CD4-positive, alpha-beta T cell treated with Interleukin-15 for 1 hour (primary cell): ENCODE measurements around the gene ALDH3B1.
"Not testable (repeated sequence)": the region's sequence is repeated elsewhere in the genome, so short reads cannot be mapped to it uniquely, and the experiment has no call there.

ENCODE experiments used
- DNase-seq: peaks from one replicate; pipeline ENCODE4 v3.0.0-alpha.2; 2020

Gene ALDH3B1

DNA sequence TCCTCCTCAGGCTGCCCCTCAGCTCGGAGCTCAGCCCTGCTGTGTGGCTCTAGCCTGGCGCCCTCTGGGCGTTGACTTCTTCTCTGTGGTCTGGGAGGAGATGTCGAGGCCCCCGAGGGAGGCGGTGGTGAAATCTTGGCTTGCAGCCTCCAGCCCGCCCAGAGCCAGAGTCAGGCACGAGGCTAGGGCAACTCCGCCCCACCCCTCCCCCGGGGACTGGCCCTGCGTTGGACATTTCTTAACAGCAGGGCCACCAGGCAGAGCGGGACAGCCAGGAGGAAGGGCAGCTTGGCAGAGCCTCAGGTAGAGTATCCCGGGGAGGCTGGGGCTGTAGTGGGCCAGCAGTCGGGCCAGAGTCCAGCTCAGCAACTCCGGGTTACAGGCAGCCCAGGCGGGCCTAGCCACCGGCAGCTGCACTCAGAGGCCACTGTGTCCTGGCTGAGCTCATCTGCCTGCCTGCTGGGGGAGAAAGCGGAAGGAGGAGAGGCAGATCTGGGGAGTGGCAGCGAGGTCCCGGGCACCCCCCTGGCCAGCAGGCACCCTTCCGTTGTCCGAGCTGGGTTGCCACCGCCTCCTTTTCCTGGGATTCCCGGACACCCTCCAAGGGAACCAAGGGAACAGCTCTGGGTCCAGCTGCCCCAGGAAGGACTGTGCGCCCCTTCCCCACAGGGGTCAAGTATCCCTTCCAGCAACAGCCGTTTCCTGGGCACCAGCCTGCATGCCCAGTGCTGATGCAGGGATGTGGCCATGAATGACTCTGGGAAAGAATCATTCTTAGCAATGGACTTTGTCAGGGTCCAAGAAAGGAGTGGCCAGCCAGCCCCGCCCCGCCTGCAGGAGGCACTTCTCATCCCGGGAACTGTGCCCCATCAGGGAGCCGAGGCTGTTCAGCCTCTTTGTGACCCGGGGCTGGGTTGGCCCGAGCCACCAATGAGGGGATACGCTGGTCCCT is at the start of gene ALDH3B1:
TSS of gene ALDH3B1 (plus strand) at position 238 of the 952 bp plus-strand sequence. CDS start 4,971 bp downstream, outside the sequence.
- peak; percentile 75 for DNase-seq

- DNase-seq, result not testable (repeated sequence)
Observed at GRCh38 chr11:67963217-67963616, 46.9 kb upstream of the ALDH3B1 start.

- DNase-seq, result not testable (repeated sequence)
Observed at GRCh38 chr11:67963879-67964278, 46.2 kb upstream of the ALDH3B1 start.

DNA sequence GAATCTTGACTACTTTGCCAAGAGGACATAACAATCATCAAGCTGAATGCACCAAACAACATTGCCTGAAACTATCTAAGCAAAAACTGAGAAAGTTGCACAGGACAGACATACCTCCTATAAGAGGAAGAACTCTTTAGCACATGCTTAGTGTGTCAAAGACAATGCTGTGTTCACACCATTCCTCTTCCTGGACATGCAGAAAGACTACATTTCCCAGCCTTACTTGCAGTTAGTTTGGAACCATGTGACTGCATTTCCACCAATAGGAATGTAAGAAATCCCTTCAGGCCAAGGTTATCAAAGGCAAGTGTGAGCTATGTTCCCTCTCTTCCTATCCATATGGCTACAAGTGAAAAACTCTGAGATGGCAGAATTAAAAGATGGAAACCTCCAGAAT is 45.4 kb upstream of the ALDH3B1 start:
- DNase-seq, result not testable (repeated sequence)

- DNase-seq, result not testable (repeated sequence)
Observed at GRCh38 chr11:67965830-67966348, 44.2 kb upstream of the ALDH3B1 start.

DNA sequence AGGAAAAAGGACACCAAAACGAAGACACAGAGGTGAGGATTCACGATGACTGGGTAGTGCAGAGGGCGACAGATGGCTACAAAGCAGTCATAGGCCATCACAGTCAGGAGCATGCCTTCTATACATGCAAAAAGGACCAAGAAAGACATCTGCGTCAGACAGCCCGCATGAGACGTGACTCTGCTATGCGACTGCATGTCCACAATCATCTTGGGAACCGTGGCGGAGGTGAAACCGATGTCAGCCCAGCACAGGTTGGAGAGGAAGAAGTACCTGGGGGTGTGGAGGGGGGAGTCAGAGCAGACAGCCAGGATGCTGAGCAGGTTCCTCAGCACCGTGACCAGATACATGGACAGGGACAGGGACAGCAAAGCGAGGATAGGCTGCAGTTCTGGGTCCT is 35.4 kb upstream of the ALDH3B1 start:
- not testable (repeated sequence) for DNase-seq

DNA sequence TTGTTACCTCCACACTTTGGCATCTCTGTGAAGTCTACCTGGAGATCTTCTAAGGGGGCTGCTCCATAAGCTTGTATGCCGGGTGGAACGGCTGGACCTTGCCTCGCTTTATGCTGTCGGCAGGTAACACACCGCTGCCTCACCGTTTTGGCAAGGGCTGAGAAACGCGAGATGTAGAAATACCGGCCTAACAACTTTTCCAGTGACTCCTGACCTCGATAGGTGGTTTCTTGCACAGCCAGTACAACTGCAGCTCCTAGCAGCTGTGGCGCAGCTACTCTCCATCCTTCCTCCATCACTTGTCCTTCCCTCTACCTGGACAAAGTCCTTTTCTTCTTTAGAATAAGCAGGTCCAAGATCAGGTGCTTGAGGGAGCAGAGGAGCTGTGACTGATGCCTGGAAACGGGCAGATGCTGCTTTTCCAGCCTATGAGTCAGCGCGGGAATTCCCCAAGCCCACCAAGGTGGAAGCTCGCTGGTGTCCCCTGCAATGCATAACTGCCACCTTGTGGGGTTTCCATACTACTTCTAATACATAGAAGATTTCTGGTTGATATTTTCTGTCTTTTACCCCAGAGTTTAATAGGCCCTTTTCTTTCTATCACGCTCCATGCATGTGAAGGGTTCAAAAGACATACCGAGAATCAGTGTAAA is 31.2 kb upstream of the ALDH3B1 start:
- not testable (repeated sequence) for DNase-seq

DNA sequence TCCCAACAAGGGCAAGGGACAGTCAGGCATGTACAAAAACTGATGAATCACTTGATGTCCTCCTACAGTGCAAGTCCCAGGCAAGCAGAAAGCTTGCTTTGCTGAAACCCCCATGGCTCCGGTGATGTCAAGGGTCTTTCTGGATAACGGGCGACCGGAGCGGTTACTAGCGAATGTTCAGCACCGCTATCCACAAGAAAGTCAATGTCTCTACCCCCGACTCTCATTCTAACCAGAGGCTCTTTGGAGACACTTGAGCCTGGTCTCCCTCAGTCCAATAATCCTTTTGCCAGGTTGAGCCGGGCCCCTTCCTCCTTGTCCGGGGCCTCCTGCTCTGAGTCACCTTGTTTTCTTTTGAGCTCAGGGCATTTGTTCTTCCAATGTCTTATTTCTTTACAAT is 28.9 kb upstream of the ALDH3B1 start:
- not testable (repeated sequence) for DNase-seq

- DNase-seq, result not testable (repeated sequence)
Observed at GRCh38 chr11:67982255-67982857, 27.8 kb upstream of the ALDH3B1 start.

DNA sequence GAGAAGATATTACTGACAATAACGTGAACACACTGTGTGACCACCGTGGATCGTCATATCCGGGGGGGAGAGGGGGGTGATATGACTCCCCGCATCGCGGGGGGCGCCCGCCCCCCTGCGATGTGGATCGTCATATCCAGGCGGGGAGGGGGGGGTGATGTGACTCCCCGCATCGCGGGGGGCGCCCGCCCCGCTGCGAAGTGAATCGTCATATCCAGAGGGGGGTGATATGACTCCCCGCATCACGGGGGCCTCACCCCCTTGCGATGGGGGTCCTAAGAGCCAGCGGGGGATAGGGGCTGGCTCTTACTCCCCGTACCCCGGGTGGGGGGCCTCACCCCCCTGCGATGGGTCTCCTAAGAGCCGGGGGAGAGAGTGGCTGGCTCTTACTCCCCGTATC is 26.2 kb upstream of the ALDH3B1 start:
- no peak for DNase-seq

DNA sequence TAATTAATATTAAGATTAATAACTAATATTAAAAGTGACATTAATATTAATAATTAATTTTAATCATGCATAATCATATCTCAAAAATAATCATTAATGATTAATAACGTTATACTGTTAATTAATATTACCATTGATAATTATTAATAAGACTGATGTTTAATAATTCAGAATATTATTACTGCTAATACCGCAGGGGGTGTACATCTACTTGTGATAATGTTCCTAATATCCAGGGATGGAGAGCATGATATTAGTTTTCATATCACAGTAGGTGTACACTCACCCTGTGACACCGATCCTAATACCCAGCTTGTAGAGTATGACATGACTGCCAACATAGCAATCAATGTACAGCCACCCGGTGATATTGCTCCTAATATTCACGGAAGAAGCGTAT is 24.8 kb upstream of the ALDH3B1 start:
- not testable (repeated sequence) for DNase-seq

DNA sequence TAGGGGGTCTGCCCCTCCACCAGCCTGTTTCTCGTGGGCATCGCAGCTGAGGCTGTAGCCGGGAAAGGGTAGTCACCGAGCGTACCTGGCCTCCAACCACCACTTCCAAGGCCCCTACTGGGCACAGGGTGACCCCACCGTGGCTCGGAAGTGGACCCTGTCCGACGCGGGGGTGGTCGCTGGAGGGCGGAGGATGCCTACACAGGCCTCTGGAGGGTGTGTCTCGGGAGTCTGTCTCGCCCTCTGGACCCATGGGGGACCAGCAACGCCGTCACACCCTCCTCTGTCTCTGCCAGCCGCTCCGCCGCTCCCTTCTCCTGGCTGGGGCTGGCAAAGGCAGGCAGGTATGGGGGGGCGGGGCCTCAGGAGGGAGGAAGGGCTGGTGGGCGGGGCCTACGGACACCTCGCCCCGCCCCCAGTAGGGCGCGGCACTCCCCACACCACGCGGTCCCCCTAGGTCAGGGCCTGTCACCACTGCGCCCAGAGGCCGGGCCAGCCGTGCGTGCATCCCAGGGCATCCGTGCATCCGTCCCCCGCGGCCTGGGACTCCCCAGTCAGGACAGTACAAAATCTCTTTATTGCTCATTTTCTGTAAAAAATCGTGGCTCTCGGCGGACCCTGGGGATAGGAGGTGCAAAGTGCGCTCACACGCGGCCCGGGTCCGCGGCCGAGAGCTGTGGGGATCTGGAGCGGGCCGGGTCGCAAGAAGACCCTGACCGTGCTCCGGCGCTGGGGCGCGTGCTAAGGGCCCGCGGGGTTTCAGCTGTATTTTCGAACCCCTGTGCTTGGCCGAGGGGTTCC is 19.4 kb upstream of the ALDH3B1 start:
- not testable (repeated sequence) for DNase-seq

DNA sequence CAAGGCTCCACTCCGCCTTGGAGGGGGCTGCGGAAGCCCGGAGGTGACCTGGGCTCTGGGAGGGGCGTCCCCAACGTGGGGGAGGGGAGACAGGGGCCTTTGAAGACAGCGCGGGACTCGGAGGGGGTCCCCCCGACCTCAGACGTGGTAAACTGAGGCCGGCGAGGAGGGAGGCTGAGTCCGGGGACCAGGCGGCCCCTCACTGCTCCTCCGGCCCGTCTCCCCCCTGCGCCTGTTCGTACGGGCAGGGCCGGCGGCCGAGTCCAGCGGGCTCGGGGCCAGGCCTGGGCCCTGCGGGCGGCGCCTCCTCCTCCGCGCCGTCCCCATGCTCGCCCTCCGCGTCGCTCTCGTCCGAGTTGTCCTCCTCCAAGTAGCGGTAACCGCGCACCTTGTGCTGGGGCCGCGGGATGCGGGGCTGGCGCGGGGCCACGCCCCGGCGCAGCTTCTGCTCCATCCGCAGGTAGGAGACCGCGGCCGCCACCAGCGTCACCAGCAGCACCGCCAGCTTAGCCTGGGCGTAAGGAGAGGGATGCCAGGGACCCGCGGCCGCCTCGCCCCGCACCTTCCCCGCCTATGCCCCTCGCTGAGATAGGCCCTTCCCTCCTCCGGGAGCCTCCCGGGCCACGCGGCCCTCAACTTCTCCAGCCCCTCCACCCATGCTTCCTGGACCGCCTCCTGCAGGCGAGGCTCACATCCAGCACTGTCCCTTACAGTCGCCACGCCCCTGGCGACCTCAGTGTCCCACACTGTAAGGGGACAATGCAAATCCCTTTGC is 18.6 kb upstream of the ALDH3B1 start:
- DNase-seq, result not testable (repeated sequence)

DNA sequence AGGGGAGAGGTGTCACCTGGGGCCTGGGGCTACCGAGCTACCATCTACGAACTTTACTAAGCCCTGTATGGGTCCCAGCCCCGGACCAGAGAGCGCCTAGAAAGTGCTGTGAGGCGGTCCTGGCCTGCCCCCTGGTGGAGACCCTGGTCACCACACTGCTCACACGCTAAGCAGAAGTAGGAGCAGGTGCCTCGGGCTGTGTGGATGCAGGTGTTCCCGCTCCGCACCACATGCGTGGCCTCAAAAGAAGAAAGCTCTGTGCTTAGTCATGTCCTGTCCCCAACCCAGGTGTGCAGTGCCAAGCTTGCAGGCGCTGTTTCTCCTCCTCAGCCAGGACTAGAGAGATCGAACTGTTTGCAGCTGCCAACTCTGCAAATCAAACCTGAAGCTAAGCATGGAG is 16.3 kb upstream of the ALDH3B1 start:
- DNase-seq, result peak; percentile 63

DNA sequence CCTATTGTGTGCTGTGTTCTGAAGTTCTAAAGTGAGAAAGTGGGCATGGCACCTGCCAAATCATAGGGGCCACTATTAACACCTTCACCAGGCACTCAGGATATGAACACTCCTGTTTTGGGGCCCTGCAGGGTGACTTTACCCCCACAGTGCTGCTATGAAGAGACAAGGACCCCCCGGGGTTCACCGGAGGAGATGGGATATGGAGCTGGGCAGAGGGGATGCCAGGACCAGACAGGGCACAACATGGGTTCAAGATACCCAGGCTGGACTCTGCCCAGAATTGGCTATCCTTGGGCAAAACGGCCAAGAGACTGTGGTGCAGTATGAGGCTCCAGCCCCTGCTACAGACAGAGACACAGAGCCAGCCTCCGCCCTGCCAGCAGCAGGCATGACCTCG is 15.7 kb upstream of the ALDH3B1 start:
- not testable (repeated sequence) for DNase-seq

DNA sequence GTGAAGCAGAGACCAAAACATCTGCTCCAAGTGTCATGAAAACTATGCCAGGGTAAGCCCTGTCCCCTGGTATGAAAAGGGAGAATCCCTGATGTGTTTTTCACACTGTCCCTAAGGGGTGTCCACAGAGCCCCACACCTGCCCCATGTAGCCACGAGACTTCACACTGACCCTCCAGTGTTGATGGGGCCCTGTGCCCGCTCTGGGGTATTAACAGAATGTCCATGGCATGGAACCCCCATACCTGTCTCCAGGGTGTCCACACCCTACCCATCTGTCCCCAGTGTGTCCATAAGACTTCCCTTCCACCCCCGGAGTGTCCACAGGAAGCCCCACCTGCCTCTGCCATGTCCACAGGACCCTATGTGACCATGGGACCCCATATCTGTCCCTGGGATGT is 15.0 kb upstream of the ALDH3B1 start:
- not testable (repeated sequence) for DNase-seq

- not testable (repeated sequence) for DNase-seq
Observed at GRCh38 chr11:67995579-67995978, 14.5 kb upstream of the ALDH3B1 start.

- DNase-seq, result no peak
Observed at GRCh38 chr11:67996051-67996450, 14.1 kb upstream of the ALDH3B1 start.

- DNase-seq, result peak; percentile 74
Observed at GRCh38 chr11:67996622-67997474, 13.3 kb upstream of the ALDH3B1 start.

DNA sequence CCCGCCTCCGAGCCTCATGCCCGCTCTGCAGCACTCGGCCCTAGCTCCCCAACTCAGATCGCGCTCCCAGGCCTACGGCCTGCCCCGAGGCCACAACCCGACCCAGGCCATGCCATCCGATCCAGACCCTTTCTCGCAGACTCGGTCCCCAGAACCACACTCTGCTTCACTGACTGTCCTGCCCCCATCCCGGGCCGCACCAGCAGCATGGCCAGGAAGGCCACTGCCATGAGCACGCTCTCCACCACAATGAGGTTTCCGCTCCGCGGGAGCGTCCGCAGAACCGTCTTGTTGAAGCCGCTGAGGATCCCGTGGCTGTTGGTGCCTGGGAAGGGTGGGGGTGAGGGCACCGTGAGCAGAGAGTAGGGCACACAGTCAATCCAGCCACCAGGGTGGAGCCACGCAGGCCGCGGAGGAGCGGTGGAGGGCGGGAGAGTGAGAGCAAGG is 12.6 kb upstream of the ALDH3B1 start:
- DNase-seq, result no peak
